CD4-positive, CD25-positive, alpha-beta regulatory T cell (primary cell): ENCODE measurements around the gene CAPN9. TPM values are rescaled to one million over a fixed set of nuclear protein-coding genes. Genes with fewer than 3 reads are reported as not detected.

Experiments
- ATAC-seq, 2 donors: fragments of 150-1000 bp; cut with Tn5 transposase; one replicate each; pipeline ENCODE4 v1.10.0; 2021; ENCODE audit warnings: low read depth in 2 of 2, moderate number of reproducible peaks in 2 of 2, moderate library complexity in 1 of 2
- DNase-seq, 3 donors: peaks; one replicate each; pipeline versions ENCODE4 v3.0.0 to v3.0.0-alpha.2; 2012 to 2022; ENCODE audit warnings: mixed read lengths in 1 of 3
- H3K27ac ChIP-seq: one replicate; pipeline ENCODE4 v1.7.0; 2013; ENCODE audit warnings: mild to moderate bottlenecking, low read length; ENCODE audit not compliant: insufficient read depth, poor library complexity, severe bottlenecking
- H3K27me3 ChIP-seq: one replicate; pipeline ENCODE4 v1.7.0; 2013; ENCODE audit warnings: low read length; ENCODE audit not compliant: control insufficient read depth, insufficient read depth
- H3K36me3 ChIP-seq: one replicate; pipeline ENCODE4 v1.7.0; 2013; ENCODE audit warnings: mild to moderate bottlenecking, low read length, moderate library complexity; ENCODE audit not compliant: control insufficient read depth, insufficient read depth
- H3K4me1 ChIP-seq: 2 replicates; pipeline ENCODE4 v1.7.0; 2013; ENCODE audit warnings: mild to moderate bottlenecking, low read length; ENCODE audit not compliant: insufficient read depth, control insufficient read depth, poor library complexity, severe bottlenecking
- H3K4me3 ChIP-seq: one replicate; pipeline ENCODE4 v1.7.0; 2013; ENCODE audit warnings: low read depth, mild to moderate bottlenecking, low read length, moderate library complexity
- H3K9me3 ChIP-seq, 2 experiments: 1 replicate in 1 of 2; 2 replicates in 1 of 2; pipeline ENCODE4 v1.7.0; 2013; ENCODE audit warnings: low read length in 2 of 2, mild to moderate bottlenecking in 1 of 2, moderate library complexity in 1 of 2; ENCODE audit not compliant: control insufficient read depth in 2 of 2
- H3K27ac Mint-ChIP-seq, 3 donors: one replicate each; pipeline ENCODE4 v1.8.0; 2020 to 2022; ENCODE audit warnings: mild to moderate bottlenecking in 3 of 3, mixed read lengths in 3 of 3, moderate library complexity in 2 of 3
- H3K27me3 Mint-ChIP-seq: one replicate; pipeline ENCODE4 v1.8.0; 2022; ENCODE audit warnings: mild to moderate bottlenecking, mixed read lengths
- H3K36me3 Mint-ChIP-seq: one replicate; pipeline ENCODE4 v1.8.0; 2020; ENCODE audit warnings: mixed read lengths
- H3K4me1 Mint-ChIP-seq, 4 donors: one replicate each; pipeline ENCODE4 v1.8.0; 2020 to 2022; ENCODE audit warnings: mixed read lengths in 4 of 4, mild to moderate bottlenecking in 1 of 4
- H3K4me3 Mint-ChIP-seq, 4 donors: one replicate each; pipeline ENCODE4 v1.8.0; 2020 to 2022; ENCODE audit warnings: mild to moderate bottlenecking in 4 of 4, mixed read lengths in 4 of 4, moderate library complexity in 3 of 4
- H3K9me3 Mint-ChIP-seq, 7 donors: one replicate each; pipeline ENCODE4 v1.8.0; 2020 to 2022; ENCODE audit warnings: mixed read lengths in 7 of 7, mild to moderate bottlenecking in 3 of 7, moderate library complexity in 2 of 7
- polyA plus RNA-seq, 4 donors: library from polyadenylated mRNA; unstranded; fragments of 300-500 nt; fragmentation: Illumina TruSeq; gene quantifications; one replicate each; pipeline ENCODE4 v1.2.3, GENCODE V29; 2021
- total RNA-seq: library from RNA; stranded (reverse); gene quantifications from one replicate; pipeline ENCODE4 v1.2.3, GENCODE V29; 2022

CAPN9 gene
- total and polyA plus RNA-seq, 5 donors from 2014 or later: not detected

GRCh38 chr1:230822092-230822581, 74.9 kb downstream of the CAPN9 start:
- Histone ChIP-seq H3K4me3 (no peak overlapping the region), H3K27ac (no peak overlapping the region), H3K27me3 (no peaks in the 10 kb centered on the region), H3K36me3 (no peaks in the 10 kb centered on the region), H3K4me1 (no peaks in the 10 kb centered on the region), H3K9me3 (no peaks in the 10 kb centered on the region)
- ATAC-seq: no peak
- Mint-ChIP-seq H3K36me3 (no peaks in the 10 kb centered on the region), H3K27me3 (no peaks in the 10 kb centered on the region), H3K27ac (no peak overlapping the region), H3K4me1 (no peaks in the 10 kb centered on the region), H3K4me3 (no peak overlapping the region), H3K9me3 (peaks cover 0 to 2% (median 0%) of the 10 kb centered on the region in 7 donors)
- DNase-seq: no peak

- ATAC-seq (no peak), DNase-seq (no peak)
- Histone ChIP-seq H3K27me3 (no peaks in the 10 kb centered on the region), H3K9me3 (no peaks in the 10 kb centered on the region), H3K36me3 (no peaks in the 10 kb centered on the region), H3K4me3 (no peak overlapping the region), H3K27ac (no peak overlapping the region), H3K4me1 (no peaks in the 10 kb centered on the region)
- no peaks in the 10 kb centered on the region for H3K36me3 Mint-ChIP-seq
- H3K27me3 Mint-ChIP-seq: no peaks in the 10 kb centered on the region
- H3K4me3 Mint-ChIP-seq: no peak overlapping the region
- no peaks in the 10 kb centered on the region for H3K4me1 Mint-ChIP-seq
- no peak overlapping the region for H3K27ac Mint-ChIP-seq
- no peaks in the 10 kb centered on the region for H3K9me3 Mint-ChIP-seq
Measured at GRCh38 chr1:230823426-230823825, 76.2 kb downstream of the CAPN9 start.

GRCh38 chr1:230823931-230824381, 76.8 kb downstream of the CAPN9 start:
- peaks cover 1% of the 10 kb centered on the region for H3K27me3 Mint-ChIP-seq
- Histone ChIP-seq H3K4me1 (no peaks in the 10 kb centered on the region), H3K27me3 (no peaks in the 10 kb centered on the region), H3K9me3 (no peaks in the 10 kb centered on the region), H3K27ac (no peak overlapping the region), H3K4me3 (no peak overlapping the region), H3K36me3 (no peaks in the 10 kb centered on the region)
- H3K36me3 Mint-ChIP-seq: no peaks in the 10 kb centered on the region
- DNase-seq: no peak
- no peak for ATAC-seq
- H3K4me3 Mint-ChIP-seq: no peak overlapping the region
- no peaks in the 10 kb centered on the region for H3K4me1 Mint-ChIP-seq
- no peaks in the 10 kb centered on the region for H3K9me3 Mint-ChIP-seq
- H3K27ac Mint-ChIP-seq: no peak overlapping the region

- H3K4me3 Mint-ChIP-seq: no peak overlapping the region
- no peaks in the 10 kb centered on the region for H3K36me3 Mint-ChIP-seq
- no peak for DNase-seq
- H3K27ac Mint-ChIP-seq: no peak overlapping the region
- no peak overlapping the region for H3K27ac ChIP-seq
- H3K4me1 ChIP-seq: no peaks in the 10 kb centered on the region
- H3K9me3 ChIP-seq: no peaks in the 10 kb centered on the region
- H3K27me3 ChIP-seq: no peaks in the 10 kb centered on the region
- H3K27me3 Mint-ChIP-seq: peaks cover 6% of the 10 kb centered on the region
- no peak overlapping the region for H3K4me3 ChIP-seq
- ATAC-seq: no peak
- no peaks in the 10 kb centered on the region for H3K36me3 ChIP-seq
- H3K9me3 Mint-ChIP-seq: no peaks in the 10 kb centered on the region
- H3K4me1 Mint-ChIP-seq: no peaks in the 10 kb centered on the region
Measured at GRCh38 chr1:230824551-230824918, 77.3 kb downstream of the CAPN9 start.

- no peaks in the 10 kb centered on the region for H3K4me1 ChIP-seq
- no peaks in the 10 kb centered on the region for H3K27me3 ChIP-seq
- no peaks in the 10 kb centered on the region for H3K9me3 ChIP-seq
- H3K36me3 Mint-ChIP-seq: no peaks in the 10 kb centered on the region
- H3K4me3 ChIP-seq: no peak overlapping the region
- ATAC-seq (no peak), DNase-seq (no peak)
- H3K27me3 Mint-ChIP-seq: peaks cover 6% of the 10 kb centered on the region
- no peaks in the 10 kb centered on the region for H3K36me3 ChIP-seq
- H3K27ac Mint-ChIP-seq: no peak overlapping the region
- no peak overlapping the region for H3K27ac ChIP-seq
- H3K4me1 Mint-ChIP-seq: no peaks in the 10 kb centered on the region
- H3K9me3 Mint-ChIP-seq: no peaks in the 10 kb centered on the region
- H3K4me3 Mint-ChIP-seq: no peak overlapping the region
Measured at GRCh38 chr1:230824919-230825721, 77.9 kb downstream of the CAPN9 start.

- no peaks in the 10 kb centered on the region for H3K36me3 ChIP-seq
- ATAC-seq: no peak
- no peak overlapping the region for H3K27ac ChIP-seq
- H3K4me3 ChIP-seq: no peak overlapping the region
- Mint-ChIP-seq H3K27me3 (peaks cover 6% of the 10 kb centered on the region), H3K27ac (no peak overlapping the region), H3K9me3 (peaks cover 0 to under 1% (median 0%) of the 10 kb centered on the region in 7 donors), H3K4me1 (no peaks in the 10 kb centered on the region), H3K4me3 (no peak overlapping the region), H3K36me3 (no peaks in the 10 kb centered on the region)
- no peaks in the 10 kb centered on the region for H3K27me3 ChIP-seq
- no peaks in the 10 kb centered on the region for H3K4me1 ChIP-seq
- no peak for DNase-seq
- peaks cover 0 to 2% of the 10 kb centered on the region in 2 experiments for H3K9me3 ChIP-seq
Measured at GRCh38 chr1:230825761-230826160, 78.6 kb downstream of the CAPN9 start.

GRCh38 chr1:230826166-230826875, 79.1 kb downstream of the CAPN9 start:
- Histone ChIP-seq H3K9me3 (peaks cover 0 to 2% of the 10 kb centered on the region in 2 experiments), H3K4me3 (no peak overlapping the region), H3K36me3 (no peaks in the 10 kb centered on the region), H3K27me3 (no peaks in the 10 kb centered on the region), H3K27ac (no peak overlapping the region), H3K4me1 (no peaks in the 10 kb centered on the region)
- Mint-ChIP-seq H3K4me3 (no peak overlapping the region), H3K36me3 (no peaks in the 10 kb centered on the region), H3K4me1 (no peaks in the 10 kb centered on the region), H3K27ac (no peak overlapping the region), H3K9me3 (peaks cover 0 to 4% (median 0%) of the 10 kb centered on the region in 7 donors), H3K27me3 (peaks cover 6% of the 10 kb centered on the region)
- no peak for DNase-seq
- no peak for ATAC-seq
